Mesodermal cell (in vitro differentiated cells): ENCODE measurements around the gene ABCA13.

ENCODE experiments used
- H3K27ac ChIP-seq: 2 replicates; pipeline ENCODE4 v1.7.0; 2013; ENCODE audit warnings: mild to moderate bottlenecking, low read depth, low read length, moderate library complexity; ENCODE audit not compliant: severe bottlenecking
- H3K36me3 ChIP-seq: 2 replicates; pipeline ENCODE4 v1.7.1; 2013; ENCODE audit warnings: mild to moderate bottlenecking, low read length, moderate library complexity; ENCODE audit not compliant: control insufficient read depth, insufficient read depth
- H3K4me1 ChIP-seq: one replicate; pipeline ENCODE4 v1.7.1; 2013; ENCODE audit warnings: mild to moderate bottlenecking, low read length; ENCODE audit not compliant: insufficient read depth, control insufficient read depth, poor library complexity, severe bottlenecking
- H3K4me3 ChIP-seq: 2 replicates; pipeline ENCODE4 v1.7.0; 2013; ENCODE audit warnings: low read length, control low read depth, mild to moderate bottlenecking; ENCODE audit not compliant: insufficient read depth, poor library complexity, severe bottlenecking; ENCODE audit errors: extremely low read depth
- H3K9me3 ChIP-seq: 2 replicates; pipeline ENCODE4 v1.7.1; 2013; ENCODE audit warnings: mild to moderate bottlenecking, low read length, moderate library complexity; ENCODE audit not compliant: control insufficient read depth
- WGBS, 2 experiments: methylation state at CpG; one replicate each; pipeline ENCODE4 v1.1.5; 2013; ENCODE audit warnings: missing lambda C conversion rate in 2 of 2; ENCODE audit not compliant: insufficient coverage in 2 of 2; 5-methylcytosine and 5-hydroxymethylcytosine counted together

The ABCA13 gene

GRCh38 chr7:48317360-48317759, 146.1 kb downstream of the ABCA13 start:
- H3K36me3 ChIP-seq: no peaks in the 10 kb centered on the region
- H3K4me1 ChIP-seq: no peaks in the 10 kb centered on the region
- H3K9me3 ChIP-seq: no peaks in the 10 kb centered on the region
- 100% methylated on average over 1 to 2 of the region's 3 CpGs for WGBS, 2 experiments
- no peak overlapping the region for H3K27ac ChIP-seq
- no peak overlapping the region for H3K4me3 ChIP-seq

- Histone ChIP-seq H3K36me3 (no peaks in the 10 kb centered on the region), H3K4me3 (no peak overlapping the region), H3K9me3 (peaks cover 4% of the 10 kb centered on the region), H3K4me1 (no peaks in the 10 kb centered on the region), H3K27ac (no peak overlapping the region)
- WGBS, 2 experiments: 89 to 98% methylated on average over 7 to 8 of the region's 8 CpGs
These were observed 150.2 kb downstream of the ABCA13 start for GRCh38 chr7:48321319-48322010.

DNA sequence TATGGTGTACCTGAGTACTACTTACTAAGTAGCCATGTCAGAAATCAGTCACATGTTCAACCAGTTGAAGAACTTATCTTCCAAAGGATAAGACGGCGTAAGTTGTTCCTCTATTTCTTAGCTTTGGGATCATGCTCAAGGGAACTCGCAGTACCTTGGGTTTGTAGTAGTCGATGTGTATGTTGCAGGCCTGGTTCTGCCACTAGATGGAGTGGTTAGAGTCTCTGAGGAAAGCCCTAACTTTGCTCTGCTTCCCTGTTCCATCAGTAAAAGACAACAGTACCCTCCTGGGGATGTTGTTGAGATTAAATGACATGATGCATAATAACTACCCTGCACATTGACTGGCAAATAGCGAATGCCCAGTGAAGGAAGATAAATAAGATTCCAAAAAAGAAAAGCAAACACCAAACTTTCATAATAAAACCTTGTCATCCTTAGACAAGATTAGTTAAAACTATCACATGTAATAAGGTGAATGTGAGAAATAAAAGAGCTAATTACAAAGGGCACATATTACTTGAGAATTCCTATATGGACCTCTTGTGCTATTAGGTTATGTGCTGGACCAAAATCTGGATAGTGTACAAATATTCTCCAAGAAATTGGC, 165.9 kb downstream of the ABCA13 start:
- 44 to 81% methylated on average over 3 of the region's 5 CpGs for WGBS, 2 experiments
- no peaks in the 10 kb centered on the region for H3K4me1 ChIP-seq
- H3K4me3 ChIP-seq: no peak overlapping the region
- no peaks in the 10 kb centered on the region for H3K36me3 ChIP-seq
- H3K27ac ChIP-seq: no peak overlapping the region
- H3K9me3 ChIP-seq: no peaks in the 10 kb centered on the region

- Histone ChIP-seq H3K27ac (no peak overlapping the region), H3K4me1 (no peaks in the 10 kb centered on the region), H3K9me3 (no peaks in the 10 kb centered on the region), H3K36me3 (no peaks in the 10 kb centered on the region), H3K4me3 (no peak overlapping the region)
- WGBS, 2 experiments: no CpG with 5 or more reads among the region's 3 CpGs
These were observed 166.5 kb downstream of the ABCA13 start for GRCh38 chr7:48337781-48338180.

DNA sequence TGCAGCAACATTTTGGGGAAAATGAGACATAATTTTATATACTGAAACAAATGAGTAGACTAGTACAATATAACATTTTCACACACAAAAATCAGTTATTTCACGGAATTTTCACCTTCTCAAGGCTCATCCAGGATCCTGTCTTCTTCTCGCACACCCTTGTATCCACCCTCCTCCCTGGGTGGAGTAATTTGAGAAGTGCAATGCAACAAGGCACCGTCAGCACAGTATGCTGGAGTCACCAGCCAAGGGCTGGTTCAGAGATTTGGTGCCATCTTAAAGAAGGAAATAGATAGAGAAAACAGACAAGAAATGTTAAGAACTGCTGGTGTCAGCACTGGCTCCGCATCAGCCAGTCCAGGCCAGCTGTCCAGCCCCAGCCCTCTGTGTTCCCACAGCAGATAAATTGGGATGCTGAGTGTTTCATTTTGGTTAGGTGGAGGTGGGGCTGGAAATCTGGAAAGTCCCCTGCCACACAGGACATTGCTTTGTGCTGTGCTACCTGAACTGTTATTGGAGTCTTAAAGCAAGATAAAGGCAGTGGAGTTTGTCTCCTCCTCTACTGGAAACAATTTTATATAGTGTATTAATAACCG, 176.1 kb downstream of the ABCA13 start:
- H3K36me3 ChIP-seq: no peaks in the 10 kb centered on the region
- no peak overlapping the region for H3K4me3 ChIP-seq
- H3K27ac ChIP-seq: no peak overlapping the region
- no peaks in the 10 kb centered on the region for H3K4me1 ChIP-seq
- no peaks in the 10 kb centered on the region for H3K9me3 ChIP-seq
- WGBS, 2 experiments: 76 to 100% methylated on average over 2 to 3 of the region's 5 CpGs

GRCh38 chr7:48350515-48350914, 179.3 kb downstream of the ABCA13 start:
- WGBS, 2 experiments: 88 to 97% methylated on average over 7 of the region's 7 CpGs
- H3K4me3 ChIP-seq: no peak overlapping the region
- H3K4me1 ChIP-seq: no peaks in the 10 kb centered on the region
- H3K9me3 ChIP-seq: no peaks in the 10 kb centered on the region
- no peaks in the 10 kb centered on the region for H3K36me3 ChIP-seq
- H3K27ac ChIP-seq: no peak overlapping the region

GRCh38 chr7:48351900-48352299, 180.6 kb downstream of the ABCA13 start:
- no peak overlapping the region for H3K27ac ChIP-seq
- no peaks in the 10 kb centered on the region for H3K36me3 ChIP-seq
- no peaks in the 10 kb centered on the region for H3K9me3 ChIP-seq
- no peaks in the 10 kb centered on the region for H3K4me1 ChIP-seq
- WGBS, 2 experiments: 94% methylated on average over 7 of the region's 7 CpGs
- no peak overlapping the region for H3K4me3 ChIP-seq

DNA sequence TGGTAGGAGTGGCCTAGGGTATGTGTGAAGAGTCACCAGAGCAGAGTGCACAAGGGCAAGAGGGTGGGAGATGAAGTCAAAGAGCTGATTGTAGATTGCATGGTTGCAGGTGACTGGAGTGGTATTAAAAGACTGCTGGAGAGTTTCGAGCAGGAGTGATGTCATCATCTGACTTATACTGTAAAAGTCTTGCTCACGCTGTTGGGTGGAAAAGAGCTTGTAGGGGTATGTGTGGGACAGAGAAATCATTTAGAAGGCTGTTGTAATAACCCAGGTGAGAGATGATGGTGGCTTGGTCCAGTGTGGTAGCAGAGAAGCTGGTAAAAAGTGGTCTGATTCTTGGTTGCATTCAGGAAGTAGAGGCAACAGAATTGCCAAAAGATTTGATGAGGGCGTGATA, 184.1 kb downstream of the ABCA13 start:
- WGBS, 2 experiments: 95 to 100% methylated on average over 1 to 2 of the region's 3 CpGs
- Histone ChIP-seq H3K27ac (no peak overlapping the region), H3K4me1 (no peaks in the 10 kb centered on the region), H3K36me3 (no peaks in the 10 kb centered on the region), H3K9me3 (no peaks in the 10 kb centered on the region), H3K4me3 (no peak overlapping the region)

GRCh38 chr7:48360574-48360973, 189.3 kb downstream of the ABCA13 start:
- Histone ChIP-seq H3K27ac (no peak overlapping the region), H3K4me1 (no peaks in the 10 kb centered on the region), H3K4me3 (no peak overlapping the region), H3K36me3 (no peaks in the 10 kb centered on the region), H3K9me3 (no peaks in the 10 kb centered on the region)
- 93 to 94% methylated on average over 4 to 5 of the region's 6 CpGs for WGBS, 2 experiments

DNA sequence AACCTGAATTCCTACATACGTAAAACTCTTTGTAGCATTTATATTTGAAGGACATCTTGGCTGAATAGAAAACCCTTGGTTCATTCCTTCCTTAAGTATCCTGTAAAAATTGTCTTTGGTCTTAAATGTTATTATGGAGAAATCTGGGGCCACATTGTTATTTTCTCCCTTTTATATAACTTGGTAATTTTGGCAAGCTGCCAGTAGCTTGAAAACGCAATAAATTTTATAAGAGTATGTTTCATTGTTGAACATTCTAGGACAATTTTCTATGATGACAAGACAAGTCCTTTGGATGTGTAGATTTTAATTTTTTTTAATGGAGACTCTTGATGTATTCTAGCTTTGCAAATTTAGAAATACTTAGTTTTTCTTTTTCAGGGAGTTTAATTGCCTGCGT, 191.9 kb downstream of the ABCA13 start:
- H3K4me3 ChIP-seq: no peak overlapping the region
- H3K9me3 ChIP-seq: no peaks in the 10 kb centered on the region
- H3K27ac ChIP-seq: no peak overlapping the region
- no CpG with 5 or more reads among the region's 3 CpGs for WGBS, 2 experiments
- no peaks in the 10 kb centered on the region for H3K36me3 ChIP-seq
- no peaks in the 10 kb centered on the region for H3K4me1 ChIP-seq

DNA sequence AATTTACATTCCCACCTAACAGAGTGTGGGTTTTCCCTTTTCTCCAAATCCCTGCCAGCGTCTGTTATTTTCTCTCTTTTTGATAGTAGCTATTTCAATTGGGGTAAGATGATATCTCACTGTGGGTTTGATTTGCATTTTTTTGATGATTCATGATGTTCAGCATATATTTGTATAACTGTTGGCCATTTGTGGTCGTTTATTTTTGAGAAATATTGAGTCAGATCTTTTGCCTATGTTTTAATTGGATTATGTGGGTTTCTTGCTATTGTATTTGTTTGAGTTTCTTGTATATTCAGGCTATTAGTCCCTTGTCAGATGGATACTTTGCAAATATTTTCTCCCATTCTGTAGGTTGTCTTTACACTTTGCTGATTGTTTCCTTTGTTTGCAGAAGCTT, 193.8 kb downstream of the ABCA13 start:
- H3K4me1 ChIP-seq: no peaks in the 10 kb centered on the region
- no peak overlapping the region for H3K4me3 ChIP-seq
- H3K36me3 ChIP-seq: no peaks in the 10 kb centered on the region
- no peaks in the 10 kb centered on the region for H3K9me3 ChIP-seq
- 44 to 75% methylated on average over 1 of the region's 2 CpGs for WGBS, 2 experiments
- no peak overlapping the region for H3K27ac ChIP-seq
